Measurements from ENCODE around the gene PLIN3.
"Not testable (repeated sequence)": the region's sequence is repeated elsewhere in the genome, so short reads cannot be mapped to it uniquely, and the experiment has no call there.

Gene PLIN3

DNA sequence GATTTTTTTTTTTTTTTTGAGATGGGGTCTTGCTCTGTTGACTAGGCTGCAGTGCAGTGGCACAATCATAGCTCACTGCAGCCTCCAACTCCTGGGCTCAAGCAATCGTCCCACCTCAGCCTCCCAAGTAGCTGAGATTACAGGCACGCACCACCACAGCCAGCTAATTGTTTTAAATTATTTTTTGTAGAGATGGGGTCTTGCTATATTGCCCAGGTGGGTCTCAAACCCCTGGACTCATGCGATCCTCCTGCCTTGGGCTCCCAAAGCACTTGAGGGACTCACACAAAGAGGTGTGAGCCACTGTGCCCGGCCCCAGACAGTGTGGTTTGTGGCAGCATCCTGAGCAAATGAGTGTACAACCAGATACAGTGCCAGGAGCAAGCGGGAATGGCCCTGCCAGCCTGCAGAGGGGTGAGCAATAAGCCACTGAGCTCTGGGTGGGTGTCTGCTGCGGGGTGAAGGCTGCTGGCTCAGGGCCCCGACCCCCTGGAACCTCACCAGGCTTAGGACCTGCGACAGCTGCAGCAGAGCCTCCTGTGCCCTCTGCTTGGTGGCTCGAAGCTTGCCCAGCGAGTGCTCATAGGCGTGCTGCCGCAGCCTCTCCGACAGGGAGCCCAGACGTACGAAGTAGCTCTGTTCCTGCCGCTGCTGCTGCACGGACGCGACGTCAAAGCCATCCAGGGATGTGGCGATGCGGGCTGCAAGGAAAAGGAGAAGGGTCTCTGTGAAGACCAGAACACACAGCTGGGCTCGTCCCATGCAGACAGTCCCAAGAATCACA lies 20.1 kb downstream of the PLIN3 start:
- no peak for DNase-seq (ENCODE audit: low spot score)

DNA sequence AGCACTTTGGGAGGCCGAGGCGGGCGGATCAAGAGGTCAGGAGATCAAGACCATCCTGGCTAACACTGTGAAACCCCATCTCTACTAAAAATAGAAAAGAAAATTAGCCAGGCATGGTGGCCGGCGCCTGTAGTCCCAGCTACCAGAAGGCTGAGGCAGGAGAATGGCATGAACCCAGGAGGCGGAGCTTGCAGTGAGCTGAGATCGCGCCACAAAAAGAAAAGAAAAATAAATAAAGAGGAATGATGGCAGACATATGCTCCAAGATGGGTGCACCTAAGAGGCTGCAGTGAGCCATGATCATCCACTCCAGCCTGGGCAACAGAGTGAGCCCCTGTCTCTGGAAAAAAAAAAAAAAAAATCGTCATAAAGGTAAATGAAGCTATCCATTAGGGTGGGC lies 21.5 kb downstream of the PLIN3 start:
- DNase-seq (ENCODE audit: low spot score), result not testable (repeated sequence)

DNA sequence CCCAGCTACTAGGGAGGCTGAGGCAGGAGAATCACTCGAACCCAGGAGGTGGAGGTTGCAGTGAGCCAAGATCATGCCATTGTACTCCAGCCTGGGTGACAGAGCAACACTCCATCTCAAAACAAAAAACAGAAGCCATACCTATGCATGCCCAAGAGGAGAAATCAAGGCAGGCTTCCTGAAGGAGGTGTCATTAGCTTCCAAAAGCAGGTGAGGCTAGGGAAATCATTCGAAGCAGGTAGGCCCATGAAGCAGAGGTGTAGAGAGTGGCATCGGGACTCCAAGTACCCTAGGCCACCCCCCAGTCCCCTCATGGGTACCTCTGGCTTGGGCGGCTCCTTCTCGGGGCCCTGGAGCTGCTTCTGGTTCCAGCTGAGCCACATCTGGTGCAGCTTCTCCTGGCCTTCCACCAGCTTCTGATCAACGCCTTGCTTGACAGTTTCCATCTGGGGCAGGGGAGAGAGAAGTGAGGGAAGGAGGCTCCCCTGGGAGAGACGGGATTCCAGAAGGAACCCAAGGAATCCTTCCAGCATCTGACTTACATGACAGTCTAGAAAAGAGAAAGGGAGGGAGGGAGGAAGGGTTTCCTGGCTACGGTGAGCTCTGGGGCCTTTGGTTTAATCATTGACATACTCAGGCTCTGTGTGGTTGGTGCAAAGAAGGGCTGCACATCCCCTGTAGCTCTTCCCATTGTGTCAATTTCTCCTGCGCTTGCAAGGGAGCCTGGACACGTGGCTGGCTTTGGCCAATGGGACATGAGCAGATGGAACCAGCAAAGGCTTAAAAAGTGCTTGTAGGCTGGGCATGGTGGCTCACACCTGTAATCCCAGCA lies 22.9 kb downstream of the PLIN3 start:
- no peak for DNase-seq (ENCODE audit: low spot score)

DNA sequence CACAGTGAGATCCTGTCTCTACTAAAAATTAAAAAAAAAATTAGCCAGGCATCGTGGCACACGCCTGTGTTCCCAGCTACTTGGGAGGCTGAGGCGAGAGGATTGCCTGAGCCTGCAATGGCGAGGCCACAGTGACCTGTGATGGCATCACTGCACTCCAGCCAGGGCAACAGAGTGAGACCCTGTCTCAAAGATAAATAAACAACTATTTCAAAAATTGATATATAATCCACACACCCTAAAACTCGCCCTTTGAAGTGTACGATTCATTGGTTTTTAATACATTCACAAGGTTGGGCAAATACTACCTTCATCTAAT lies 23.9 kb downstream of the PLIN3 start:
- no peak for DNase-seq (ENCODE audit: low spot score)

DNA sequence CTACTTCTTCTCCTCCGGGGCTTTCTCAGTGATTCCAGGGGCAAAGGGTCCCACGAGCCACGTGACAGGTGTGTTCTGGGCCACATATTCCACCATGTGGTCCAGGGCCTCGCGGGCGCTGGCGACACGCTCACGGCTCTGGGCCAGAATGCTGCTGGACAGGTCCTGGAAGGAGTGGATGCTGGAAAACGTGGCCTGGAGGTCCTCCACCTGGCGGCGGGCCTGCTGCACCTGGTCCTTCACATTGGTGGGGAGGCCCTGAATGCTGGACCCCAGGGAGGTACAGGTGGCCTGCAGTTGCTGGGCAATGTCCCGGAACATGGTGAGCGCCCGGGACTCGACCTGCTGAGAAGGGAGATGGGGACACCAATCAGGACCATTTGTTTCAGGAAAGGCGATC lies 28.3 kb downstream of the PLIN3 start:
- no peak for DNase-seq (ENCODE audit: low spot score)

DNA sequence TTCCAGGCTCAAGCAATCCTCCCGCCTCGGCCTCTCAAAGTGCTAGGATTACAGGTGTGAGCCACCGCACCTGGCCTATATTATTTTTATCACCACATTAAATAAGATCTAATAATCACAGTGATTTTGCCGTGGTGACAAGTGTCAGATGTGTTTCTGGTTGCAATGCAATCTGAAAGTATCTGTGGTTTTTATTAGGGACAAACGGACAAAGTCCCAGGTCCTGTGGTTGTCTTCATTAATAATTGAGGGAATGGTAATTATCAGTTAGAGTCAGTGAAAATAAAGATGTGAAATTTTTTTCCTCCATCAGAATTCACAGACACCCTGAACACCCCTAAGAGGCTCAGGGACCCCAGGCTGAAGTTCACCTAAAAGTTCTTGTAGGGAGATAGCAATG lies 34.7 kb downstream of the PLIN3 start:
- no peak for DNase-seq (ENCODE audit: low spot score)

DNA sequence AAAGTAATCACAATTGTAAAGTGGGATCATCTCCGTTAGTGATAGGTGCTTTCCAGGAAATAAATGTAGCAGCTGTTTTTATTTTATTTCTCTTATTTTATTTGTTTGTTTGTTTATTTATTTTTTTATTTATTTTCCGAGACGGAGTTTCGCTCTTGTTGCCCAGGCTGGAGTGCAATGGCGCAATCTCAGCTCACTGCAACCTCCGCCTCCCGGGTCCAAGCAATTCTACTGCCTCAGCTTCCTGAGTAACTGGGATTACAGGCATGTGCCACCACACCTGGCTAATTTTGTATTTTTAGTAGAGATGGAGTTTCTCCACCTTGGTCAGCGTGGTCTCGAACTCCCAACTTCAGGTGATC lies 35.5 kb downstream of the PLIN3 start:
- not testable (repeated sequence) for DNase-seq (ENCODE audit: low spot score)

DNA sequence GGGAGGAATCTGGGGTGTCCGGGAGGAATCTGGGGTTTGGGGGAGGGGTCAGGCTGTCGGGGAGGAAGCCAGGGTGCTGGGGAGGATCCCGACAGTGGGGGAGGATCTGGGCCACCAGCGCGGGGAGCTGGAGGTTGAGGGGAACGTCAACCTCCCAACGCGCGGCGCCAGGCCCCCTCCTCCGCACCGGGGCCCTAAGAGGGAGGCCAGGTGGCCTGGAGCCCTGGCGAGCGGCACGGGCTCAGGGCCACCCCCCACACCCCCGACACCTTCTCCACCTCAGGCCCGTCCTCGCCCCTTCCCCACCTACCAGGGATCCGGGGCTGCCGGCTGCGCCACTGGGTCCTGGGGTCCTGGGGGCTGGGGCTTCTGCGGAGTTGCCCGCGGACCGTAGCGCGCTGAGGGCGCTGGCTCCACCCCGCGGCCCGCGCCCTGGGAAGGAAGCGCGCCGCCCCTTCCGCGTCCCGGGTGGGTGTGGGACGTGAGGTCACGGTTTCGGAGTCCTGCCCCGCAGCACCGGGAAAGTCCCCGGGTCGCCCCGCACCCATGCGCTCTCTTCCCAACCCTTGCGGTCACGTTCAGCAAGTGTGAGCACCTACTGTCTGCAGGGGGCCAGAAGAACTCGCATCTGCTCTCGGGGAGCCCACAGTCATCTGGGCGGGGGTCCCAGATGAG lies 36.0 kb downstream of the PLIN3 start, which contains the start of gene TICAM1:
TSS of gene TICAM1 (minus strand) at position 409 of the 675 bp plus-strand sequence. CDS start 13,335 bp downstream, outside the sequence.
- DNase-seq (ENCODE audit: low spot score), result peak; percentile 30

DNA sequence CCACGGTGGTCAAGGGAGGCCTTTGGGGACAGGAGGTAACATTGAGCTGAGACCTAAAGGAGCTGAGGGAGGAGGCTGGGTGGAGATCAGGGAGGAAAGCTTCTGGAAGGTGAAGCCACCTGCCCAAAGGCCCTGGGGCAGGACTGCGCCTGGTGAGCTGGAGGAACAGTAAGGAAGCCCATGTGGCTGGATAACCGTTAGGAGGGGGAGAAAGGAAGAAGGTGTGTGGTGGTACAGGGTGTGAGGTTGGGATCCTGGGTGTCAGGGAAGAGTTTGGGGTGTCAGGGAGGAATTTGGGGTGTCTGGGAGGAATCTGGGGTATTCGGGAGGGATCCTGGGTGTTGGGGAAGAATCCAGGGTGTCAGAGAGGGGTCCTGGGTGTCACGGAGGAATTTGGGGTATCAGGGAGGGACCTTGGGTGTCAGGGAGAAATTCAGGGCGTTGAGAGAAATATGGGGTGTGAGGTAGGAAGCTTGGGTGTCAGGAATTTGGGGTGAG lies 36.6 kb downstream of the PLIN3 start:
- DNase-seq (ENCODE audit: low spot score), result no peak

DNA sequence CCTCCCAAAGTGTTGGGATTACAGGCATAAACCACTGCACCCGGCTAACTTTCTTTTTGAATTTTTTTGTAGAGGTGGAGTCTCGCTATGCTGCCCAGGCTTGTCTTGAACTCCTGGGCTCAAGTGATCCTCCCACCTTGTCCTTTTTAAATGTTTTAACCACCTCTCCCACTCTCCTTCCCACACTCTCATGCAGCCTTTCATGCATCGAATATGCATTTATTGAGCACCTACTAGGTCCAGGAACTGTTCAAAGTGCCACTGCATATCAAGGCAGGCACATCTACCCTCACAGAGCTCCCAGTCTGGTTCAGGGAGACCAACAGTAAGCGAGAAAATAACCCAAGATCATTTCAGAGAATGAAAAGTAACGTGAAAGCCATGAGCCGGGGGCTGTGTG lies 37.1 kb downstream of the PLIN3 start:
- DNase-seq (ENCODE audit: low spot score), result no peak

DNA sequence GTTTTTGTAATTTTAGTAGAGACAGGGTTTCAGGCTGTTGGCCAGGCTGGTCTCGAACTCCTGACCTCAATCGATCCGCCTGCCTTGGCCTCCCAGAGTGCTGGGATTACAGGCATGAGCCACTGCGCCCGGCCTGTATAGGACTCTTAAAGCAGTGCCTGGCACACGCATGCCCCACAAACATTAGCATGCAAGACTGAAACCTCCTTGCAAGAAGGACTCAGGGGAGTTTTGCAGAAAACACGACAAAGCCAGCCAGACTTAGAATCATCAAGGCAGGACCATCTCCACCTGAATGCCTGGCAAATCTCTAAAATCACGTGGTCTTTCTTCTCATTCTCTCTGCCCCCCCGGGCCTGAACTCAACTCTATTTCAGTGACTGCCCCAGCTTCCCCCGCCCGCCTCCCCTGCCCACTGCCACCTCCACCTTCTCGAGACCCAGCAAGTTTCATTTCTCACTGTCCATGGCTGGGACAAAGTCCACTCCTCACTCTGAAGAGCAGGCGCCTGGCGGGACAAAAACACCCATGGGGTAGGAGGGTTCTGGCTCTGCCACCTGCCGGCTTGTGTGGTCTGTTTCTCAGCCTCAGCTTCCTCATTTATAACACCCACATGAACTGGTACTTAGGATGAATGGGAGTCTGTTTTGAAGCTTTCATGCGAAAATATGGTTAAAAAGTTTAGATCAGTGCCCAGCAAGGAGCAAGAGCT lies 38.3 kb downstream of the PLIN3 start:
- DNase-seq (ENCODE audit: low spot score), result peak; percentile 39

DNA sequence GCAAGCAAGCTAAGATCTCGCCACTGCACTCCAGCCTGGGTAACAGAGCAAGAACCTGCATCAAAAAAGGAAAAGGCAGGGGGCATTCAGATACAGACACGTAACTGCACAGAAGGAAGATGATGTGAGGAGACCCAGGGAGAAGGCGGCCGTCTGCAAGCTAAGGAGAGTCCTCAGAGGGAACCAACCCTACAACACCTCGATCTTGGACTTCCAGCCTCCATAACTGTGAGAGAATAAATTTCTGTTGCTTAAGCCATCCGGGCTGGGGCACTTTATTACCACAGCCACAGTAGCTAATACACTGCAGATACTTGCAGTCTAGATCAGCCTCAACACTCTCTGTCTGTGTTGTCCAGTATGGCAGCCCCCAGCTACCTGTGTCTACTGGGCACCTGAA lies 43.9 kb downstream of the PLIN3 start:
- no peak for DNase-seq (ENCODE audit: low spot score)

DNA sequence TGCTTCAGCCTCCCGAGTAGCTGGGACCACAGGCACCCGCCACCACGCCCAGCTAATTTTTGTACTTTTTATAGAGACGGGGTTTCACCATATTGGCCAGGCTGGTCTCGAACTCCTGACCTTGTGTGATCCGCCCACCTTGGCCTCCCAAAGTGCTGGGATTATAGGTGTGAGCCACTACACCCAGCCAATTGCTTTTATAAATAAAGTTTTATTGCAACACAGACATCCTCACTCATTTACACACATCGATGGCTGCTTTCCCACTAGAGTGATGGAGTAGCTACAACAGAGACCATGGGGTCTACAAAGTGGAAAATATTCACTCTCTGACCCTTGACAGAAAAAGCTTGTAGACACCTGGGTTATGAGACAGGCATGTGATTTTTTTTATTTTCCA lies 45.1 kb downstream of the PLIN3 start:
- not testable (repeated sequence) for DNase-seq (ENCODE audit: low spot score)

DNA sequence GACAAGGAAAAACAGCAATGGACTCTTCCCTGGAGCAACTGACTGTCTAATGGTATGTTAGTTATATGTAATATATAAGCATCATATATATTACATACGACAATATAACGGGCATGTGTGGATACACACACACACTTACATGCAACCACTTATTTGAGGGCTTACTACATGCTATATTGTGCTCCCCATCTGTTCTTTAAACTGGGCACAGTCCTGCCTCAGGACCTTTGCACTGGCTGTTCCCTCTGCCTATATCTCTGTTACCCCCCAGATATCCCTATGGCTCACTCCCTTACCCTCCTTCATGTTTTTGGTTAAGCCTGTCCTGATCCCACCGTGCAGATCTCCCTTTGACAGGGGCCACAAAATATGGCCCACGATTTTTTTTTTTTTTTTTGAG lies 46.2 kb downstream of the PLIN3 start:
- DNase-seq (ENCODE audit: low spot score), result no peak

DNA sequence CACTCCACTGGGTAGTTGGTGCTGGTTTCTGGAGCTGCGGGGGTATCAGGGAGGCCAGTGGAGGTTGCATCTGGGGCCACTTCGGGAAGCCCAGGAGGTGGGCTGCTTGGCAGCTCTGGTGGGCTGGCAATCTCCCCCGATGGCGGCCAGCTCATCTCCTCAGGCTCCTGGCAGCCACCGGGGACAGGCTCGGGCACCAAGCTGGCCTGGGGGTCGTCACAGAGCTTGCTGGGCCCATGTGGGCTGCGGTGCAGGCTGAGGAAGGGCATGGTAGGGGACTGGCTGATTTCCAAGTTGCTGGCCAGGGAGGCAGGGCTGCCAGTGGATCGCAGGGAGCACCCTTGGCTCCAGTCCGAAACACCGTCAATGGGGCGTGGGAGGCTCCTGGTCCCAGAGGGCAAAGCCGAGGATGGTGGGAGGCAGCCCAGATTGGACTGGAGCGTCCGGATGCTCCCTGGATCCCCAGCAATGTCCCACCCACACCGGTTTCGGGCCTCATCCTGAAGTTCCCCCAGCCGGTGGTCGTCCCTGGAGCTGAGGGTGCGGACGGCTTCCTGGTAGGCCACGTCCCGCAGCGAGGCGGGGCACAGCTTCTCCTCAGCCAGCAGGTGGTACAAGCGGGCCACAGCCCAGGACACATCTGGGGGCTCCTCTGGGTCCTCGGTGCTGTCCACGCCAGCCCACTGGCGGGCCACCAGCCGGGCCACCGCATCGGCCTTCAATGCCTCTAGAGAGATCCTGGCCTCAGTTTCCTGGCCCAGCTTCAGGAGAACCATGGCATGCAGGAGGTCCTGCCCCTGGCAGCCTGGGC lies 49.8 kb downstream of the PLIN3 start:
- no peak for DNase-seq (ENCODE audit: low spot score)

DNA sequence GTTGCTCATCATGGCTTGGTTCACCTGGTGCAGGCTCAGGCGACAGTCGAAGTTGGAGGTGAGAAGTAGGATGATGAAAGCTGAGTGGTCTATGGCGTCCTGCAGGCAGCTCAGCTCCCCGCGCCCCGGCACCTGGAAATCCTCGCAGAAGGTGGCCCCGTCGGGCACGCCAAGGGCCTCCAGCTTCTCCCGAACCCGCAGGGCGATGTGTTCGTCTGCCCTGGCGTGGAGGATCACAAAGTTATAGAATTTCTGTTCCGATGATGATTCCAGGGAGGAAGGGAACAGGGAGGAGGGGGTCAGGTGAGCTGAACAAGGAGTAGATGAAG lies 50.6 kb downstream of the PLIN3 start:
- no peak for DNase-seq (ENCODE audit: low spot score)

DNA sequence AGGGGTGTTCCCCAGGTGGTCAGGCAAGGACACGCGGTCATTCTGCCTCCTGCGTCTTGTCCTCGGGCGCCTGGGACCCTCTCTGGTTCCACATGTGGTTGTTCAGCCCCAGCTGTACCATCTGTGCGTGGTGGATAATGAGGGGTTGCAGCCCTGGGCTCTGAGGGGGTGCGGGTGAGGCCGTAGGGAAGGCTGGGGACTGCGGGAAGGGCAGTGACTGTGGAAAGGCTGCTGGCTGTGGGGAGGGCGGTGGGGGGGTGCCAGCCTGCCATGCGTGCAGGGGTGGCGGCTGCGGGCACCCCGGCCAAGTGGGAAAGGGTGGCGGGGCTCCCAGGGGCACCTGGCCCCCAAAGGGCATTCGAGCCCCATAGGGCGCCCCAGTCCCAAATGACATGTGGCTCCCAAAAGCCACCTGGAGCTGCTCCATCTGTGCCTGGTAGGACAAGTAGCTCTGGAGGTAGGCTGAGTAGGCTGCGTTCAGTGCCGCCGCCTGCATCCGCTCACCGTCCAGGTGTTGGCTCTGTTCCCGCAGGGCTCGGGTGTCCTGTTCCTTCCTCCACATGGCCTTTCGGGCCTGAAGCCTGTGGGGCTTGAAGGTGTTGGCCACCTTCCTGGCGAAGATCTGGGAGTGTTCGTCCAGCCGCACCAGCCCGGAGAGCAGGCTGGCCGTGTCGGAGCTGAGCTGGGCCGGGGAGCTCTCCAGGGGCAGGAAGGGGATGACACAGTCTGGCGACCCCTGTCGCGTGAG lies 51.1 kb downstream of the PLIN3 start:
- DNase-seq (ENCODE audit: low spot score), result no peak

DNA sequence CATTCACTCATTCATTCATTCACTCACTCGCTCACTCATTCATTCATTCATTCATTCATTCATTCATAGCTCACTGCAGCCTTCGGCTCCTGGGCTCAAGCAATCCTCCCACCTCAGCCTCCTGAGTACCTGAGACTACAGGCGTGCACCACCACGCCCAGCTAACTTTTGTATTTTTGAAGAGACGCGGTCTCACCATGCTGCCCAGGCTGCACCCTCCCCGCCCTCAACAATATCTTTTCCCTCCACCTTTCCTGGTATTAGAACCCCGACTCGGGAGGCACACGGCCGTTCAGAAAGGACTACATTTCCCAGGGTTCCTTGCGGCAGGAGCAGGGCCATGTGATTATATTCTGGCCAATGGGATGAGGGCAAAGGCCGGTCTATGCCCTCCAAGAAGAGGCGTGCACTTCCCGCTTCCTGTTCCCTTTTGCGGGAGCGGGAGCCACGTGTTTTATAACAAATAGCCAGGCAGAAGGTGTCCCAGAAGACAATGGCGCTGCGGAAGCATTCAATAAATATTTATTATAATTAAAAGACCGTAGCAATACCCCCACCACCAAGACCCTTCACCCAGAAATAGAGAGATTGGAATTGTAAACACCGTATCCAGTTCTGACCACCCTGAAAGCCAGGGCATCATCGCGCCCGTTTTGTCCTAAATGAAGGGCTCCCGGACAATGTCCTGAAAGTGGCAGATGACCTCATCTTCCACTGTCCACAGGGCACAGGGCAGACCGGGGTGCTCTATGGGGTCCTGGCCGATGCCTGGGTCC lies 51.9 kb downstream of the PLIN3 start:
- DNase-seq (ENCODE audit: low spot score), result peak; percentile 91

DNA sequence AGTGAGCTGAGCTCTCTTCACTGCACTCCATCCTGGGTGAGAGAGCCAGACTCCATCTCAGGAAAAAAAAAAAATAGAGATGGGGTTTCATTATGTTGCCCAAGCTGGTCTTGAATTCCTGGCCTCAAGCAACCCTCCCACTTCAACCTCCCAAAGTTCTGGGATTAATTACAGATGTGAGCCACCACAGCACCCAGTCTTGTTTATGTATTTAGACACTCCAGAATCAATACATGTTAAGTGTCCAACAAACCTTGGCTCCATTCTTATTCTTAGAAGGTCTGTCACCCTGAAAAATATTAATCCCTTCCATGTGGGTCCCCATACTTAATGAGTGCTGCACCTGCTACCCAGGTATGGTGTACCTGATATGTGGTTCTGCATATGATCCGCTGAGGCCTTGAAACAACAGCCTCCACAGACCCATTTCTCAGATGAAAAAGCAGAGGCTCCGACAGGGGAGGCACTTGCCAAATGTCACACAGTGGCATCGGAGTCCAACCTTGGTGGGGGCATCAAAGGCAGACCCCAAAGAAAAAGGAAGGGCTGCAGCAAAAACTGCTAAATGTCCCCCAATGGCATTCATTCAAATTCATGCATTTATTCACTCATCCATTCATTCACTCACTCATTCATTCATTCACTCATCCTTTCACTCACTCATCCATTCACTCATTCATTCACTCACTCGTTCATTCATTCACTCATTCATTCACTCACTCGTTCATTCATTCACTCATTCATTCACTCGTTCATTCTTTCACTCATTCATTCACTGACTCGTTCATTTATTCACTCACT lies 52.6 kb downstream of the PLIN3 start:
- no peak for DNase-seq (ENCODE audit: low spot score)

Measured in SW480 (cell line).